A549 (cell line): Measurements from ENCODE around the gene PRR14L.
"Not testable (repeated sequence)": the region's sequence is repeated elsewhere in the genome, so short reads cannot be mapped to it uniquely, and the experiment has no call there.

Source experiments
- EHMT2 ChIP-seq: fragments of 200-600 bp; sonication (generic); IDR thresholded peaks from 2 replicates; pipeline ENCODE4 v1.6.1; 2016; ENCODE audit warnings: antibody characterized with exemption, low read depth, mild to moderate bottlenecking, moderate library complexity
- EP300 ChIP-seq, 2 experiments: fragments of >200 bp; sonication (Bioruptor Twin); formaldehyde crosslinking; IDR thresholded peaks; 2 replicates in 1 of 2; 3 replicates in 1 of 2; pipeline ENCODE4 v1.6.1; 2016 to 2017
- HDAC2 ChIP-seq: fragments of 200-600 bp; sonication (generic); IDR thresholded peaks from 2 replicates; pipeline ENCODE4 v1.6.1; 2016
- RNF2 ChIP-seq: fragments of 200-600 bp; sonication (generic); IDR thresholded peaks from 2 replicates; pipeline ENCODE4 v1.6.1; 2016; ENCODE audit warnings: low read depth, mild to moderate bottlenecking, antibody characterized with exemption, moderate library complexity, borderline replicate concordance
- TF ChIP-seq, protein P1 (sequence below): fragments of >200 bp; sonication (Bioruptor Twin); formaldehyde crosslinking; IDR thresholded peaks from 3 replicates; pipeline ENCODE4 v1.5.1; 2016
- TF ChIP-seq, protein P2 (sequence below): fragments of 250-450 bp; sonication (Bioruptor Pico); IDR thresholded peaks from 2 replicates; pipeline ENCODE4 v1.5.0; 2021; ENCODE audit warnings: mild to moderate bottlenecking, moderate library complexity, borderline replicate concordance
- TF ChIP-seq, protein P3 (sequence below): IDR thresholded peaks from 2 replicates; pipeline ENCODE4 v1.6.1; 2012

DNA sequence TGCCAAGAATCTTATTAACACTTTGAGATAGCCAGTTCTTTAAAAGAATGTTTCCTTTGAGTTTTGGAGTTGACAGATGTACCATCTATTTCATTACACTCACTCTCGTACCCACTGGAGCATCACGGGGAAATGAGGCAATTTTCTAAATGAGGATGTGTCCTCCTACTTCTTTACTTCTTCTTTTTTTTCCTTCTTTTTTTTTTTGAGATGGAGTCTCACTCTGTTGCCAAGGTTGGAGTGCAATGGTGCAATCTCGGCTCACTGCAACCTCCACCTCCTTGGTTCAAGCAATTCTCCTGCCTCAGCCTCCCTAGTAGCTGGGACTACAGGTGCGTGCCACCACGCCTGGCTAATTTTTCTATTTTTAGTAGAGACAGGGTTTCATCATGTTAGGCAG lies 75.7 kb downstream of the PRR14L start:
- TF ChIP-seq, protein P1, sequence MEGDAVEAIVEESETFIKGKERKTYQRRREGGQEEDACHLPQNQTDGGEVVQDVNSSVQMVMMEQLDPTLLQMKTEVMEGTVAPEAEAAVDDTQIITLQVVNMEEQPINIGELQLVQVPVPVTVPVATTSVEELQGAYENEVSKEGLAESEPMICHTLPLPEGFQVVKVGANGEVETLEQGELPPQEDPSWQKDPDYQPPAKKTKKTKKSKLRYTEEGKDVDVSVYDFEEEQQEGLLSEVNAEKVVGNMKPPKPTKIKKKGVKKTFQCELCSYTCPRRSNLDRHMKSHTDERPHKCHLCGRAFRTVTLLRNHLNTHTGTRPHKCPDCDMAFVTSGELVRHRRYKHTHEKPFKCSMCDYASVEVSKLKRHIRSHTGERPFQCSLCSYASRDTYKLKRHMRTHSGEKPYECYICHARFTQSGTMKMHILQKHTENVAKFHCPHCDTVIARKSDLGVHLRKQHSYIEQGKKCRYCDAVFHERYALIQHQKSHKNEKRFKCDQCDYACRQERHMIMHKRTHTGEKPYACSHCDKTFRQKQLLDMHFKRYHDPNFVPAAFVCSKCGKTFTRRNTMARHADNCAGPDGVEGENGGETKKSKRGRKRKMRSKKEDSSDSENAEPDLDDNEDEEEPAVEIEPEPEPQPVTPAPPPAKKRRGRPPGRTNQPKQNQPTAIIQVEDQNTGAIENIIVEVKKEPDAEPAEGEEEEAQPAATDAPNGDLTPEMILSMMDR = not testable (repeated sequence)
- not testable (repeated sequence) for TF ChIP-seq HDAC2; RNF2; EP300 (IDR thresholded peaks at IDR 0.05); EHMT2
- TF ChIP-seq, protein P2, sequence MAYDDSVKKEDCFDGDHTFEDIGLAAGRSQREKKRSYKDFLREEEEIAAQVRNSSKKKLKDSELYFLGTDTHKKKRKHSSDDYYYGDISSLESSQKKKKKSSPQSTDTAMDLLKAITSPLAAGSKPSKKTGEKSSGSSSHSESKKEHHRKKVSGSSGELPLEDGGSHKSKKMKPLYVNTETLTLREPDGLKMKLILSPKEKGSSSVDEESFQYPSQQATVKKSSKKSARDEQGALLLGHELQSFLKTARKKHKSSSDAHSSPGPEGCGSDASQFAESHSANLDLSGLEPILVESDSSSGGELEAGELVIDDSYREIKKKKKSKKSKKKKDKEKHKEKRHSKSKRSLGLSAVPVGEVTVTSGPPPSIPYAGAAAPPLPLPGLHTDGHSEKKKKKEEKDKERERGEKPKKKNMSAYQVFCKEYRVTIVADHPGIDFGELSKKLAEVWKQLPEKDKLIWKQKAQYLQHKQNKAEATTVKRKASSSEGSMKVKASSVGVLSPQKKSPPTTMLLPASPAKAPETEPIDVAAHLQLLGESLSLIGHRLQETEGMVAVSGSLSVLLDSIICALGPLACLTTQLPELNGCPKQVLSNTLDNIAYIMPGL = not testable (repeated sequence)
- TF ChIP-seq, protein P3, sequence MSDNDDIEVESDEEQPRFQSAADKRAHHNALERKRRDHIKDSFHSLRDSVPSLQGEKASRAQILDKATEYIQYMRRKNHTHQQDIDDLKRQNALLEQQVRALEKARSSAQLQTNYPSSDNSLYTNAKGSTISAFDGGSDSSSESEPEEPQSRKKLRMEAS = not testable (repeated sequence)
